ENCODE measurements around the gene LRCH4.
A peak's percentile ranks its signal among the peaks of the same experiment; 100 is the strongest.

The LRCH4 gene

DNA sequence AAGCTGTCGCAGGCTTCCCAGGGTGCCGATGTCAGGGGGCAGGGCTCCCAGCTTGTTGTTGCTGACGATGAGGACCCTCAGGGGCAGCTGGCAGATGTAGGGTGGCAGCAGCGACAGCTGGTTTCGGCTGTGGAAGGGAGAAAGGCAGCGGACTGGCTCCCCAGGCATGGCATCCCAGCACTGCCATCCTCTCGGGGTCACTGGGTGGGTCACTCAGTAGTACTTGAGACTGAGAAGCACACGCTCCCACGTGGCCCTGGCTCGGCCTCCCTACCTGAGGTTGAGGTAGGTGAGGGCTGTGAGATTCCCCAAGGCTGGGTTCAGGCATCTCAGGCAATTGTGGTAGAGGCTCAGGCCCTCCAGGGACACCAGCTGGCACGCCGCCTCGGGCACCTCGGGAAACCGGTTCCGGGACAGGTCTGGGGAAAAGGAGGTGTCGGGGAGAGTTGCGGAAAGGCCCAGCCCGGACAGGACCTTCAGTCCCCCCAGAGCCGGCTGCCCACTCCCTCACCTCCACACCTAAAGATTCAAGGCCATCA, 3.8 kb downstream of the LRCH4 start:
- DNase-seq, result no peak

GRCh38 chr7:100580466-100581283, 5.3 kb downstream of the LRCH4 start:
- no peak for DNase-seq

GRCh38 chr7:100578246-100579183, 7.4 kb downstream of the LRCH4 start:
- no peak for DNase-seq

DNA sequence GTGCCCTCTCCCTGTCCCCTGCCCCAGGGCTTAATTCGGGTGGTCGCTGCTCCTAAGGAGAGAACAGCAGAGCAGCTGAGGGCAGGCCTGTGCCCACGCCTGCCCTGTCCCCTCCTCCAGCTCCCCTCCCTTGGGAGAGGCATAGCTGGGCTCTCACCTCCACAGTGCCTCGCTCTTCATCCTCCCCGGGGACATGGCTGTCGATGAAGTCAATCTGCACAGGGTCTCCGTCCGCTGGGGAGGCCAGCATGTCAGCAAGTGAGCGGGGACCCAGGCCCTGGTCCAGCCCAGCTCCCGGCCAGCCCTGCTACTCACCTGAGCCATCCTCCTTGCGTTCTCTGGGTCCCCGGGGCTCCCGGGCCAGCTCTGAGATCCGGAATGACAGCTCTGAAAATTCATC, 8.4 kb downstream of the LRCH4 start:
- DNase-seq, result no peak

GRCh38 chr7:100577103-100577502, 8.8 kb downstream of the LRCH4 start:
- DNase-seq, result no peak

GRCh38 chr7:100576384-100576993, 9.4 kb downstream of the LRCH4 start:
- no peak for DNase-seq

- DNase-seq, result no peak
Measured at GRCh38 chr7:100575746-100576383, 10.1 kb downstream of the LRCH4 start.

- no peak for DNase-seq
Measured at GRCh38 chr7:100575206-100575631, 10.7 kb downstream of the LRCH4 start.

DNA sequence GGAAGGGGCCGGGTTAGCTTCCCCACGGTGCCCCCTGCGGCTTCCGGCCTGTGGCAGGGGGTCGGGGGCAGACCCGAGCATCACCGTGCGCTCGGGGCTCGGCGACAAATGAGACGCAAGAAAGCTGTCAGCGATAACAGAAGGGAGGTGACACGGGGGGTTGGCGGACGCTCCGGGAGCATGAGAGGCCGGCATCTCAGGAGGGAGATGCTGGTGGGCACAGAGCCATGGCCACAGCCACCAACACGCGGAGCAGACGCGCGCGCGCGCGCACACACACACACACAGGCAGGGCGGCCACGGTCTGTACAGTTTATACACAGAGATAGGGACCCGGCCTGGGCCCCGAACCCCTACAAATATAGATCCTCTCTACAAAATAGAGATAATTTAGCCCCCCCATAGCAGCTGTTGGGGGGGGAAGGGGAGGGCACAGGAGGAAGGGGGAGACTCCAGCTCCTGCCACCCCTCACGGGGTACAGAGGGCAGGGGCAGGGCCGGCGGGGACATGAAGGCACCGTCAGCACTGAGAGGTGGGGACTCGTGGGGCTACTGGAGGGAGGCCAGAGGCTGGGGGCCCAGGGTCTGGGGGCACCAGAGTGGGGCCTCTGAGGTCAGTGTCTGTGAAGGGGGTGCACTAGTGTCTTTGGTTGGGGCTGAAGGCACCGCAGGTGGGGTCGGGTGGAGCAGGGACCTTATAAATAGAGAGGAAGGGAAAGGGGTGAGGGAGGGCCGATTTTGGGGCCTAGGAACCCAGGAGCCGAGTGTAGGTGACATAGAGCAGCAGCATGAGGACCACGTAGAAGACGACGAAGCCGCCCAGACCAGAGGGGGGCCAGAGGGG, 11.3 kb downstream of the LRCH4 start:
- no peak for DNase-seq

- no peak for DNase-seq
Measured at GRCh38 chr7:100573691-100574361, 12.1 kb downstream of the LRCH4 start, which contains the start of gene SAP25. TSS of gene SAP25 (minus strand) at chr7:100573900. CDS start at chr7:100573742, 158 bp downstream.

GRCh38 chr7:100572949-100573675, 12.8 kb downstream of the LRCH4 start:
- no peak for DNase-seq

GRCh38 chr7:100572281-100572948, 13.5 kb downstream of the LRCH4 start:
- no peak for DNase-seq

DNA sequence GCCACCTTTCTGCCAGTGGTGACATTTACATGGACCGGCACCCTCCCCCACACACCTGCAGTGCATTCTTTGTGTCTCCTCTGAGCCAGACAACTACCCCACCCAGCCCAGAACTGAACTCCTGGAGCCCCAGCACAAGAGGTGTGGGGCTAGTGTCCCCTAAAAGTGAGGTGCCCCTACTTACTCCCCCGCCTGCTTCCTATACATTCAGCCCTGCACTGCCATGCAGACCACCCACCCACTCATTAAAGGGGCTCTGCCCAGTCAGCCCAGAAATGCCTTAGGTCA, 14.2 kb downstream of the LRCH4 start:
- no peak for DNase-seq

DNA sequence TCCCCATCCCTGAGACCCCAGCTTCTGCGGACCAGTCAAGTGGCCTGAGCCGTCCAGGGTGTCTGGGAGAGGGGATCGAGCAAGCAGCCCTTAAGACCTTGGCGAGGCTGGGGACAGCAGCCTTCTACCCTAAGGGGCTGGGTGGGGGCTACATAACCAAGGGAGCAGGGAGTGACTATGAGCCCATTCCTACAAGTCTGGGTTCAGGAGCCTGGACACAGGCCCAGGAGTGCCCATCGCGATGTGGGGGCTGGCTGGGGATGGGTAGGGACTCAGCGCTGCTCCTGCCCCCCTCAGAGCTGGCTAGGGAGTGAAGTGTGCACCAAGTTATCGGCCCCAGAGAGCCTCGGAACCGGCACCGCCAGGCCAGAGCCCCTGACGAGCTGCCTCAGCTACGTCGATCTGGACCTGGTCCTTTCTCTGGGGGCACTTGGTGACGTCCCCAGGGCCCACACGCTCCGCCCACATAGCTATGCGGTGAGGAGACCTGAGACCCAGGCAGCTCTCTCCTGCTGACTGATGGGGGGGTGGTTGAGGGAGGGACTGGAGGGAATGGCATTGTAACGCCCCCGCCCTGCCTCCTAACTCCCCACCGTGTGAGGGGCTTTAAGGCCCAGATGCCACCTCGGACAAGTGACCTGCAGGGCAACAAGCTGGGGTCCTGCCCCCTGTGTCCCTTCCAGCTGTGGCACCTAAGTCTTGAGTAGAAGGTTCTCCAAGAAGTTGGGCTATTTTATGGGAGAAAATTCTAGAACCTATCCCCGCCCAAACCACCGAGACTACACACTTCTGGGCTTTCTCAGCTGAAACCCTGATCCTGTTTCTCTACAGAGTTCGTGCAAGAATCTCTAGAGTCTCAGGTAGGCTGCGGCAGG, 14.7 kb downstream of the LRCH4 start:
- DNase-seq, result no peak

DNA sequence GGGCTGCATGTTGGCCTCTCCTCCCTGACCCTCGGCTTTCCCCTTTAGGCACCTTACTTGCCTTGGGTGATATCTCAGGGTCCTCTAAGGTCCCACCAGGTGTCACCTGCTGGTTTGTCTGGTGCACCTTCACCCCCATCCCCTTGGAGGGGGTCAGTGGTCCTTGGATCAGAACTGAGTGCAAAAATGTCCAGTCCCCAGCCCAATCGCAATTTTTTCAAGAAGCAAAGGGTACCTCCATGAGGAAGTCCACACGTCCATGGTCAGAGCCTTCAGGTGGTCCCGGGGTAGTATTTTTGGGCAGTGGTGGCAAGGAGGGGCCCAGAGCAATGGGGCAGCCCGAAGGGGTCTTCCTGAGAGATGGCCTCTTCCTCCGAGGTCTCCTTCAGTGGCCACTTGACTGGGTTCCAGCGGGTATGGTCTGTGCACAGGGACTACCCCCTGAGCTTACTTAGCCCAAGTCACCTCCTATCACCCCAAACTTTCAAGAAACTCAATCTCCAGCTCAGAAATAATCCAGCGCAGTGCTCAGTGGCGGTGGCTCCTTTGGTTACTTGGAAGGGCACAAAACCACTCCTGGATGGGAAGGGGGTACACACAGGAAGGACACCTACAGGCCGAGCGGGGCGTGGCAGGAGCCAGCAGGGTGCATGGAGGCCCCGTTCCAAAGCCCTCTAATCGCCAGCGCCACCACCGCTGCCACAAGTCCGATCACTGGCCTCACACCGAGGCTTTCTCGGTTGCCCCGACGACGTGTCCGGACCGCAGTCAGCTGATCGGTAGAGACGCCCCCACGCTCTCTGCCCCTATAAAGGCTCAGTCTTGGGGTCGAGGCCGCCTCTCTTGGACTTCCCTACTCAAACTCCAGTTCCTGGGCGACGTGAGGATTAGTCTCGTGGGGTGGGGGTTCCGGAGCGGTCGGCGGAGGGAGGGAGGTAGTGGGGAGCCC, 16.8 kb downstream of the LRCH4 start:
- peak; percentile 40 to 65 for DNase-seq

DNA sequence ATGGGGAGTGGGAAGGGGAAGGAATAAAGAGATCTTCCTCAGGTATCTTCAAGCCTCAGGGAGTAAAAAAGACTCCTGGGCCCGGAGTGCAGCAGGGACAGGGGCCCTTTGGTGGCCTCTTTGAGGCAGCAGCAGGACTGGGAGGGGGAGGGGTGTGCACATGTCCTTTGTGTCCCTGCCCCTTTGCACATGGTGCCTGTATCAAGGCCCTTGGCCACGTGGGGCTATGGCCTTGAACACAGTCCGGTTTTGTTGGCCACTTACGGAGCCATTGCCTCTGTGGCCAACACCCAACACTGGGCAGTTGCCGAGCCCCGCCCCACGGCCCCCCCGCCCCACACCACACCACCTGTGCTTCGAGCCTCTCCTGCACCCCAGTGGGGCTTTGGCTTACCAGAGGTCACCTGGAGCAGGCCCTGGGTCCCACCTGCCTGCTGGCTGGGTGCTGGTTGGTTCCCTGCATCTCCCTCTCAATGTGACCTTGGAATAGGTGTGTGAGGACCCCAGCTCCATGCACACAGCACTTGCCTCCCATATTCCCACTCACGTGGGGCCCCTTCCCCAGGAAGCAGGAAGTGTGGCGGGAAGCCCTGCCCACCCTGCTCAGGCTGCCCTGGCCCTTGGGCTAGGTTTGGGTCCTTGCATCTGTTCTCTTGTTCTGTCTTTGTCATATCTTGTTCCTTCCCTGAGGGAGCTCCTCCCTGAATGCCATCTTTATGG, 17.6 kb downstream of the LRCH4 start:
- no peak for DNase-seq

- no peak for DNase-seq
Measured at GRCh38 chr7:100567751-100568175, 18.2 kb downstream of the LRCH4 start.
